Stomach (tissue), 9 donors: ENCODE measurements around the gene ELL3. TPM values are rescaled to one million over a fixed set of nuclear protein-coding genes. Genes with fewer than 3 reads are reported as not detected.

Experiments
- DNase-seq, 2 donors: peaks; one replicate each; pipeline versions ENCODE4 v3.0.0 to v3.0.0-alpha.2; 2013 to 2019
- H3K27ac ChIP-seq, 5 donors: fragments of 200-600 bp in 4 of 5; sonication (generic) in 4 of 5; one replicate each; pipeline ENCODE4 v1.5.1; 2013 to 2019; ENCODE audit warnings: mild to moderate bottlenecking in 1 of 5, moderate library complexity in 1 of 5
- H3K27me3 ChIP-seq, 3 donors: fragments of 200-600 bp; sonication (generic); one replicate each; pipeline ENCODE4 v1.5.1; 2017 to 2019; ENCODE audit warnings: mixed run types in 1 of 3
- H3K36me3 ChIP-seq, 4 donors: fragments of 200-600 bp; sonication (generic); 1 replicate in 3 of 4; 2 replicates in 1 of 4; pipeline ENCODE4 v1.5.1; 2016 to 2019
- H3K4me1 ChIP-seq, 4 donors: fragments of 200-600 bp; sonication (generic); one replicate each; pipeline ENCODE4 v1.5.1; 2016 to 2019
- H3K4me3 ChIP-seq, 4 donors: fragments of 200-600 bp; sonication (generic) in 3 of 4; one replicate each; pipeline ENCODE4 v1.5.1; 2016 to 2019; ENCODE audit warnings: mild to moderate bottlenecking in 1 of 4
- H3K9me3 ChIP-seq, 4 donors: fragments of 200-600 bp; sonication (generic); one replicate each; pipeline ENCODE4 v1.5.1; 2016 to 2019
- EP300 ChIP-seq: sonication (generic); formaldehyde crosslinking; IDR thresholded peaks from one replicate; pipeline ENCODE4 v1.6.1; 2017; ENCODE audit warnings: antibody characterized with exemption
- POLR2A ChIP-seq, 4 donors: fragments of 450-650 bp; IDR thresholded peaks; one replicate each; pipeline ENCODE4 v1.6.1; 2016; ENCODE audit warnings: antibody characterized with exemption in 4 of 4, control low read depth in 2 of 4, mild to moderate bottlenecking in 1 of 4, moderate library complexity in 1 of 4
- POLR2AphosphoS5 ChIP-seq, 3 donors: sonication (generic); formaldehyde crosslinking; IDR thresholded peaks; one replicate each; pipeline ENCODE4 v1.6.1; 2016; ENCODE audit warnings: antibody characterized with exemption in 3 of 3
- WGBS, 5 donors: extraction: QIAGEN DNeasy Blood & Tissue Kit in 3 of 5; methylation state at CpG; one replicate each; pipeline versions ENCODE4 v1.1.5 to v1.1.7; 2013 to 2018; 5-methylcytosine and 5-hydroxymethylcytosine counted together
- intact Hi-C: fragments of 100-400 bp; cut with DNase I; formaldehyde crosslinking; loops from one replicate; pipeline ENCODE4 v1.15.1; 2023; ENCODE audit warnings: low total_unique reads
- polyA plus RNA-seq, 3 donors: library from polyadenylated mRNA; stranded (reverse); fragments of 200-250 nt; gene quantifications; one replicate each; pipeline ENCODE4 v1.2.3, GENCODE V29; 2013
- total RNA-seq, 5 donors: library from RNA; depleted of rRNA; stranded (reverse); fragments of >200 nt; gene quantifications; one replicate each; pipeline versions ENCODE4 v1.1.0 to v1.2.3, GENCODE V29; 2014 to 2016
- TF ChIP-seq, protein P1 (sequence below), 7 experiments: fragments of 450-650 bp in 4 of 7; fragments of 200-600 bp in 3 of 7; sonication (generic) in 3 of 7; IDR thresholded peaks; one replicate each; pipeline ENCODE4 v1.5.1; 2016 to 2019; ENCODE audit warnings: antibody characterized with exemption in 7 of 7, control low read depth in 2 of 7, mild to moderate bottlenecking in 1 of 7
- donor health status: healthy with polysubstance abuse.
- donor health status: Bipolar disorder and iron deficiency.
- donor health status: healthy.

The ELL3 gene
- total and polyA plus RNA-seq, 8 donors: 4.0 to 131 (median 21.6) TPM

DNA sequence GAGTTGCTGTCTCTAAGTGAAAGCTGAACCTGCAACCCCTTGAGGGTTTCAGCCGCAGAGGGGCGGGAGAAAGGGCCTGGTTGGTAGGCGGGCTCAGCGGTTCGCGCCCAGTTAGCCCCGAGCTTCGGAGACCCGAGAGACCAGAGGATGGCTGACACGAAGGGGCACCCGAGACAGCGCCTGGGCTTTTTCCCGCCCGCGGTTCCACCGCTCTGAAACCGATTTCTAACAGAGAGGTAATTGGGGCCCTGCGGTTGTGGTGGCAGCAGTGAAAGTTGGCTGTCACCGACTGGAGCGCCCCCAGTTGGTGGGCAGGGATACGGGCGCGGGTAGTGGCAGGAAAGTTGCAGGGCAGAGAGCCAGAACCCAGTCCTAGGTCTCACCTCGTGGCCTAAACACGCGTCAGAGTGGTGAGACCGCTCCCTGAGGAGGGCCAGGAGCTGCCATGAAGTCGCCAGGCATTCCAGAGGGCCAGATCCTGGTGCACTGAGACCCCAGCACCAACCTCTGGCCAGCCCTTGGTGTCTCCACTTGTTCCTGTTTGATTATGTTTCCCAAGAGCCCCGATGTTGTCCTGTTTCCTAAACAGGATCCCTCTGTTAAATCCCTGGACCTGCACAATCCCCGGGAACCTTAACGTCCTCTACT is 625 bp upstream of the ELL3 start:
- intact Hi-C loops: no loop called here
- no peaks in the 10 kb centered on the region for H3K9me3 ChIP-seq
- H3K36me3 ChIP-seq: peaks cover 0 to 22% (median 19%) of the 10 kb centered on the region in 4 donors
- H3K27me3 ChIP-seq: no peaks in the 10 kb centered on the region
- H3K27ac ChIP-seq: peak overlapping the region; percentile 88 to 96 (median 92)
- 1 to 4% (median 2%) methylated on average over 15 to 31 of the region's 31 CpGs for WGBS, 5 donors
- H3K4me1 ChIP-seq: peaks cover 4 to 30% (median 27%) of the 10 kb centered on the region in 4 donors
- peak overlapping the region; percentile 51 to 65 (median 64) for H3K4me3 ChIP-seq
- peak; percentile 82 to 93 for DNase-seq
- TF ChIP-seq POLR2AphosphoS5 (IDR thresholded peaks at IDR 0.05) (peak; percentile 14 to 33 (median 17)), EP300 (no peak)
- TF ChIP-seq, protein P1, sequence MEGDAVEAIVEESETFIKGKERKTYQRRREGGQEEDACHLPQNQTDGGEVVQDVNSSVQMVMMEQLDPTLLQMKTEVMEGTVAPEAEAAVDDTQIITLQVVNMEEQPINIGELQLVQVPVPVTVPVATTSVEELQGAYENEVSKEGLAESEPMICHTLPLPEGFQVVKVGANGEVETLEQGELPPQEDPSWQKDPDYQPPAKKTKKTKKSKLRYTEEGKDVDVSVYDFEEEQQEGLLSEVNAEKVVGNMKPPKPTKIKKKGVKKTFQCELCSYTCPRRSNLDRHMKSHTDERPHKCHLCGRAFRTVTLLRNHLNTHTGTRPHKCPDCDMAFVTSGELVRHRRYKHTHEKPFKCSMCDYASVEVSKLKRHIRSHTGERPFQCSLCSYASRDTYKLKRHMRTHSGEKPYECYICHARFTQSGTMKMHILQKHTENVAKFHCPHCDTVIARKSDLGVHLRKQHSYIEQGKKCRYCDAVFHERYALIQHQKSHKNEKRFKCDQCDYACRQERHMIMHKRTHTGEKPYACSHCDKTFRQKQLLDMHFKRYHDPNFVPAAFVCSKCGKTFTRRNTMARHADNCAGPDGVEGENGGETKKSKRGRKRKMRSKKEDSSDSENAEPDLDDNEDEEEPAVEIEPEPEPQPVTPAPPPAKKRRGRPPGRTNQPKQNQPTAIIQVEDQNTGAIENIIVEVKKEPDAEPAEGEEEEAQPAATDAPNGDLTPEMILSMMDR (IDR thresholded peaks at IDR 0.05): peak in 5 of 7 experiments; percentile 61 to 79 (median 72)

DNA sequence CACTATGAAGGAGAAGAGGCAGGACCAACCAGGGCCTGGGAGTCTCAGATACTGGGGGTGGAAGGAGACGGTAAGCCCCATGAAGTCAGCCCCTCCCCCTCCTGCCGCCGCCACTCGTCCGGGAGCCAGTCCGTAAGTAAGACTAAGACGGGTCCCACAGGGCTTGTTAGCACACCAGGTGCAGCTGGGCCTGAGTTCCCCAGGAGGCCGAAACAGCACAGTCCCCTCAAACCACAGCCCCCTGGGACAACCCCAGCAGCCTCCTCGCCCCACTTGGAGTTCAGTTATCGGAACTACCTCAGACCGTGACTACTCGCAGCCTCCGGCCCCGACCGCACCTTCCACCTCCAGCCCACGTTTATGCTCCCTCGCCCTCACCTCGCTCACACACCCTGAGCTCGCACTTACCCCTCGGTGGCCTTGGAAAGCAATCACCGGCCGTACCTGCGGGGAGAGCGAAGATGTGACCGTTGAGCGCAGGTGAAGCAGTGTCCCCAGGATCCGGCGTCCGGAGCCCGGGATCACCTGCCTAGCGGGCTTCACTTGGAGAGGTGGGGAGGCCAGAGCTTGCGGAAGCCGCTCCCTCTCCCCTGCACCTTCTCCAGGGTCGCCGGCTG is 557 bp downstream of the ELL3 start:
- peak; percentile 45 to 73 for DNase-seq
- peak overlapping the region; percentile 51 to 65 (median 64) for H3K4me3 ChIP-seq
- peaks cover 11 to 34% (median 31%) of the 10 kb centered on the region in 4 donors for H3K36me3 ChIP-seq
- H3K9me3 ChIP-seq: no peaks in the 10 kb centered on the region
- peaks cover 4 to 30% (median 27%) of the 10 kb centered on the region in 4 donors for H3K4me1 ChIP-seq
- 15 to 40% (median 21%) methylated on average over 24 to 35 of the region's 35 CpGs for WGBS, 5 donors
- TF ChIP-seq POLR2AphosphoS5 (IDR thresholded peaks at IDR 0.05): no peak
- TF ChIP-seq, protein P1 (IDR thresholded peaks at IDR 0.05): no peak
- TF ChIP-seq POLR2A (IDR thresholded peaks at IDR 0.05): no peak
- no peak for TF ChIP-seq EP300
- H3K27ac ChIP-seq: peak overlapping the region; percentile 88 to 96 (median 92)
- no peaks in the 10 kb centered on the region for H3K27me3 ChIP-seq
- intact Hi-C loops: no loop called here

DNA sequence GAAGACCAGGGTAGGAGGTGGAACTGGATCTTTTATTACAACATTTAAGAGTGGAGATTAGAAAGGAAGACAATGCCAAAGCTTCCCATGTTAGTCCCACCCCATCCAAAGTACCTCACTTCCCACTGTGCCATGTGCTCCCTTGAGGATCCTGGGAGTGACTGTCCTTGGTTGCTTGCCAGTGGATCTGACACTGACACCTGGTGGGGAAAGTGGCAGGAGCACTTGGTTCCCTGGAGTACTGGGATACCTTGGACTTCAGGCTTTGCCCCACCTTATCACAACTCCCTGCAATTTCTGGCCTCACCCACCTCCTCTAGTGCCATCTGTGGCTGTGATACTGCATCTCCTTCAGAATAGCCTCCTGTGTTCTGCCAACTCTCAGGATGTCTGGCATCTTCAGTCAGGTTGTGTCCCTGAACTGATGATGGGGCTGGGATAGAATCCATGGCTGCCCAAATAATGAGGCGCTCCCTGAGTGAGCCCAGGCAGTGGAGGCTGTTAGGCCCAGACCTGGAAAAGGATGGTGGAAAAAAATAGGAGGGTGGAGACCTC is 1.3 kb downstream of the ELL3 start:
- 50 to 88% (median 73%) methylated on average over 1 of the region's 1 CpG for WGBS, 5 donors
- H3K9me3 ChIP-seq: no peaks in the 10 kb centered on the region
- peaks cover 19 to 41% (median 38%) of the 10 kb centered on the region in 4 donors for H3K36me3 ChIP-seq
- H3K4me1 ChIP-seq: peaks cover 4 to 30% (median 27%) of the 10 kb centered on the region in 4 donors
- H3K4me3 ChIP-seq: peak overlapping the region in 3 of 4 donors; percentile 51 to 65 (median 65)
- intact Hi-C loops: no loop called here
- H3K27me3 ChIP-seq: no peaks in the 10 kb centered on the region
- H3K27ac ChIP-seq: peak overlapping the region; percentile 88 to 96 (median 92)
- DNase-seq: peak; percentile 67 to 84
- TF ChIP-seq EP300 (no peak), POLR2AphosphoS5 (IDR thresholded peaks at IDR 0.05) (peak in 2 of 3 donors; percentile 18 to 73), POLR2A (IDR thresholded peaks at IDR 0.05) (no peak)
- TF ChIP-seq, protein P1 (IDR thresholded peaks at IDR 0.05): peak in 3 of 7 experiments; percentile 17 to 41 (median 24)

DNA sequence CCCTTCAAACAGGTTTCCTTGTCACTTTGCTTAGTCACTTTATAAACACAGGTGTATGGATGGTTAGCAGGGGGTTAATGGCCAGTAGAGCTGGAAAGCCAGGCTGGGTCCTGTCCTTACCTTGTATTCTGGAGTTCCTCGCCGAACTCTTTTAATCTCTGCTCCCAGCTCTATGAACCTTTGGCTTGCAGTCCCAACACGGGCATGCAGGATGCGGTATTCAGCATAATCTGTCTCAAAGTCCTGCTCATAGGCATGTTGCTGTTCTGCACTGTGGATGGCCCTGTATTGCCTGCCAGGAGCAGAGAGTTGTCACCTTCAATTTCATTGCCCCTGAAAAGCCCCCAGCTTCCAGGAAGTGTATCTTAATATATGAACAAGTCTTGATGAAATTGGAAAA is 2.7 kb downstream of the ELL3 start:
- peak overlapping the region in 1 of 5 donors; percentile 96 for H3K27ac ChIP-seq
- no peaks in the 10 kb centered on the region for H3K9me3 ChIP-seq
- H3K36me3 ChIP-seq: peaks cover 29 to 55% (median 52%) of the 10 kb centered on the region in 4 donors
- no peak for DNase-seq
- no peaks in the 10 kb centered on the region for H3K27me3 ChIP-seq
- no peak overlapping the region for H3K4me3 ChIP-seq
- intact Hi-C loops: no loop called here
- TF ChIP-seq POLR2A (IDR thresholded peaks at IDR 0.05) (no peak), EP300 (no peak), POLR2AphosphoS5 (IDR thresholded peaks at IDR 0.05) (no peak)
- TF ChIP-seq, protein P1 (IDR thresholded peaks at IDR 0.05): no peak
- 46 to 66% (median 53%) methylated on average over 4 of the region's 4 CpGs for WGBS, 5 donors
- H3K4me1 ChIP-seq: peaks cover 4 to 30% (median 27%) of the 10 kb centered on the region in 4 donors
